MM.1S (cell line): ENCODE results near the gene MTX1.

Experiments used
- EZH2 ChIP-seq: fragments of 300-600 bp; sonication (generic); optimal IDR thresholded peaks from 2 replicates; pipeline ENCODE3; 2017; ENCODE audit warnings: low read depth, mild to moderate bottlenecking, antibody characterized with exemption, low read length, mixed read lengths
- TF ChIP-seq, protein P1 (sequence below): fragments of 300-600 bp; sonication (generic); IDR thresholded peaks from 2 replicates; pipeline ENCODE4 v1.5.1; 2016; ENCODE audit warnings: antibody characterized with exemption, low read length, mixed read lengths

DNA sequence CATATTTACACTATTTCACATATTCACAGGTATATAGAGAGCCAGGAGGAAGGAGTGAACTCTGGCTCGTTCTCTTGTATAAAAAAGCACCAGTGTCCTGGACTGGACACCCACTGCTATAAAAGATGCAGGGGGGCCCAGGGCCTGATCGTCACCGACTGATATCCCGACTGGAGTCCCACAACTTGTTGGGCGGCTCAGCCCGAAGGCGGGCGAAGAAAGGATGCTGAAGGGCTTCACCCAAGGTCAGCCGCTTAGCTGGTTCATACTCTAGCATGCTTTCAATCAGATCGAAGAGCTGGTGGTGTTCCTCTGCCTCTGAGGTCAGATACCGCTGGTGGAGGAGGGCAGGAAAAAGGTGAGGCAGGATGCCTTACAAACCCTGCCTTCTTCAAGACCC is 54.6 kb downstream of the MTX1 start:
- TF ChIP-seq EZH2, result no peak
- TF ChIP-seq, protein P1, sequence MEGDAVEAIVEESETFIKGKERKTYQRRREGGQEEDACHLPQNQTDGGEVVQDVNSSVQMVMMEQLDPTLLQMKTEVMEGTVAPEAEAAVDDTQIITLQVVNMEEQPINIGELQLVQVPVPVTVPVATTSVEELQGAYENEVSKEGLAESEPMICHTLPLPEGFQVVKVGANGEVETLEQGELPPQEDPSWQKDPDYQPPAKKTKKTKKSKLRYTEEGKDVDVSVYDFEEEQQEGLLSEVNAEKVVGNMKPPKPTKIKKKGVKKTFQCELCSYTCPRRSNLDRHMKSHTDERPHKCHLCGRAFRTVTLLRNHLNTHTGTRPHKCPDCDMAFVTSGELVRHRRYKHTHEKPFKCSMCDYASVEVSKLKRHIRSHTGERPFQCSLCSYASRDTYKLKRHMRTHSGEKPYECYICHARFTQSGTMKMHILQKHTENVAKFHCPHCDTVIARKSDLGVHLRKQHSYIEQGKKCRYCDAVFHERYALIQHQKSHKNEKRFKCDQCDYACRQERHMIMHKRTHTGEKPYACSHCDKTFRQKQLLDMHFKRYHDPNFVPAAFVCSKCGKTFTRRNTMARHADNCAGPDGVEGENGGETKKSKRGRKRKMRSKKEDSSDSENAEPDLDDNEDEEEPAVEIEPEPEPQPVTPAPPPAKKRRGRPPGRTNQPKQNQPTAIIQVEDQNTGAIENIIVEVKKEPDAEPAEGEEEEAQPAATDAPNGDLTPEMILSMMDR, result no peak
